Measurements from ENCODE around the gene APOA4. TPM values are rescaled to one million over a fixed set of nuclear protein-coding genes. Genes with fewer than 3 reads are reported as not detected.

Gene APOA4
- total RNA-seq, 1 donor from 2014 or later = not detected

DNA sequence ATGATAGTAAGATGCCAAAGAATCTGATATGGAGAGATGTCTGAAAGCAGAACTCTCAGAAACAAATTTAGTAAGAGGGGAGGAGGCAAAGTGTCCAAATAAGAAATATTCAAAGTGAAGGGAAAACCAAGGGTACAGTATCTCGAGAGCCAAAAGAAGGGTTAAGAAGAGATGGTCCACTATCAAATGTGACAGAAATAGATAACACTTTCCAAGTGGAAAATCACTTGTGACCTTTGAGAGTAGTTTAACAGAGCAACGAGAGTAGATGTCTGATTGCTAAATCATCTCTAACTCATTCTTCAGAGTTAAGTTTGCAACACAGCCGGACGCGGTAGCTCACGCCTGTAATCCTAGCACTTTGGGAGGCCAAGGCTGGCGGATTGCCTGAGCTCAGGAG is 46.0 kb downstream of the APOA4 start:
- Mint-ChIP-seq H3K36me3 (peaks cover 32% of the 10 kb centered on the region), H3K4me3 (no peak overlapping the region), H3K27ac (no peak overlapping the region), H3K27me3 (ENCODE audit: low read depth) (no peaks in the 10 kb centered on the region), H3K4me1 (peaks cover 11% of the 10 kb centered on the region), H3K9me3 (no peaks in the 10 kb centered on the region)
- no peak for DNase-seq (ENCODE audit: low spot score in 2 of 2, unreplicated experiment in 2 of 2)
- no peak for TF ChIP-seq CTCF (IDR thresholded peaks at IDR 0.05; ENCODE audit: unreplicated experiment)

DNA sequence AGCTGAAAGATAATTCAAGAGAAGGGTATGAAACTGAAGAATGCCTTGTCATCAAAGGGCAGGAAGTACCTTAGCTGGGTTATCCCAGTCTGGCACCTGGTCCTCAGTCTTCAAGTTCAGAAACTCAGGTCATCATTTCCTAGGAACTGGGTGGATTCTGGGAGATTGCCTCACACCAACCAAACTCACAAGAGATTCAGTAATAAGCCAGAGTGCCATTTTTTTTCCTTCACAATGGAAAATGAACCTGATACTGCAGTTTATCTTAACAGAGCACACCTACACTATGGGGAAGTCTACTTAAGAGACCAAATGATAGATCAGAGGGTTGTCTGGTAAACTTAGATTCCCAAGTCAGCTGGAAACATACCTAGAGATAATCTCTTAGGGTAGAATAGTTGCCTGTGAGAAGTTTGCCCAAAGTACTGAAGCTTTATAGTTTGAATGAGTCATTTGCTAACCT is 46.6 kb downstream of the APOA4 start:
- Mint-ChIP-seq H3K4me3 (no peak overlapping the region), H3K27ac (no peak overlapping the region), H3K27me3 (ENCODE audit: low read depth) (no peaks in the 10 kb centered on the region), H3K36me3 (peaks cover 30% of the 10 kb centered on the region), H3K9me3 (no peaks in the 10 kb centered on the region), H3K4me1 (peaks cover 16% of the 10 kb centered on the region)
- TF ChIP-seq CTCF (IDR thresholded peaks at IDR 0.05; ENCODE audit: unreplicated experiment) = no peak
- DNase-seq (ENCODE audit: low spot score in 2 of 2, unreplicated experiment in 2 of 2) = no peak

GRCh38 chr11:116775975-116776374 is 47.1 kb downstream of the APOA4 start:
- no peak for TF ChIP-seq CTCF (IDR thresholded peaks at IDR 0.05; ENCODE audit: unreplicated experiment)
- peaks cover 21% of the 10 kb centered on the region for H3K4me1 Mint-ChIP-seq
- H3K27ac Mint-ChIP-seq = no peak overlapping the region
- peaks cover 25% of the 10 kb centered on the region for H3K36me3 Mint-ChIP-seq
- no peaks in the 10 kb centered on the region for H3K27me3 Mint-ChIP-seq (ENCODE audit: low read depth)
- H3K4me3 Mint-ChIP-seq = no peak overlapping the region
- H3K9me3 Mint-ChIP-seq = no peaks in the 10 kb centered on the region
- DNase-seq (ENCODE audit: low spot score in 2 of 2, unreplicated experiment in 2 of 2) = no peak

GRCh38 chr11:116774661-116775060 is 48.4 kb downstream of the APOA4 start:
- no peak for TF ChIP-seq CTCF (IDR thresholded peaks at IDR 0.05; ENCODE audit: unreplicated experiment)
- Mint-ChIP-seq H3K9me3 (no peaks in the 10 kb centered on the region), H3K4me3 (no peak overlapping the region), H3K27ac (no peak overlapping the region), H3K36me3 (peaks cover 24% of the 10 kb centered on the region), H3K4me1 (peaks cover 24% of the 10 kb centered on the region), H3K27me3 (ENCODE audit: low read depth) (no peaks in the 10 kb centered on the region)
- no peak for DNase-seq (ENCODE audit: low spot score in 2 of 2, unreplicated experiment in 2 of 2)

- no peak for DNase-seq (ENCODE audit: low spot score in 2 of 2, unreplicated experiment in 2 of 2)
- no peaks in the 10 kb centered on the region for H3K27me3 Mint-ChIP-seq (ENCODE audit: low read depth)
- H3K4me3 Mint-ChIP-seq = peak overlapping the region; percentile 97
- peaks cover 13% of the 10 kb centered on the region for H3K36me3 Mint-ChIP-seq
- no peak for TF ChIP-seq CTCF (IDR thresholded peaks at IDR 0.05; ENCODE audit: unreplicated experiment)
- H3K27ac Mint-ChIP-seq = peak overlapping the region; percentile 99
- H3K4me1 Mint-ChIP-seq = peaks cover 24% of the 10 kb centered on the region
- no peaks in the 10 kb centered on the region for H3K9me3 Mint-ChIP-seq
Measured at GRCh38 chr11:116773203-116774097, 49.7 kb downstream of the APOA4 start.

Measured in mesothelial cell of epicardium (in vitro differentiated cells).